A673 (cell line): ENCODE measurements around the gene PCCB.

Experiments used
- EZH2 ChIP-seq: fragments of 200-600 bp; sonication (generic); IDR thresholded peaks from 2 replicates; pipeline ENCODE4 v1.6.1; 2017; ENCODE audit warnings: borderline replicate concordance, low read depth, mild to moderate bottlenecking, mixed read lengths, antibody characterized with exemption, low read length; ENCODE audit not compliant: poor library complexity, severe bottlenecking
- TF ChIP-seq, protein P1 (sequence below): fragments of 300-800, 200-600 bp; sonication (generic); conservative IDR thresholded peaks from 2 replicates; pipeline ENCODE4 v1.5.1; 2017; ENCODE audit warnings: low read depth, mild to moderate bottlenecking, antibody characterized with exemption, low read length, moderate library complexity, mixed read lengths

GRCh38 chr3:136353461-136353860 is 103.3 kb downstream of the PCCB start:
- TF ChIP-seq, protein P1, sequence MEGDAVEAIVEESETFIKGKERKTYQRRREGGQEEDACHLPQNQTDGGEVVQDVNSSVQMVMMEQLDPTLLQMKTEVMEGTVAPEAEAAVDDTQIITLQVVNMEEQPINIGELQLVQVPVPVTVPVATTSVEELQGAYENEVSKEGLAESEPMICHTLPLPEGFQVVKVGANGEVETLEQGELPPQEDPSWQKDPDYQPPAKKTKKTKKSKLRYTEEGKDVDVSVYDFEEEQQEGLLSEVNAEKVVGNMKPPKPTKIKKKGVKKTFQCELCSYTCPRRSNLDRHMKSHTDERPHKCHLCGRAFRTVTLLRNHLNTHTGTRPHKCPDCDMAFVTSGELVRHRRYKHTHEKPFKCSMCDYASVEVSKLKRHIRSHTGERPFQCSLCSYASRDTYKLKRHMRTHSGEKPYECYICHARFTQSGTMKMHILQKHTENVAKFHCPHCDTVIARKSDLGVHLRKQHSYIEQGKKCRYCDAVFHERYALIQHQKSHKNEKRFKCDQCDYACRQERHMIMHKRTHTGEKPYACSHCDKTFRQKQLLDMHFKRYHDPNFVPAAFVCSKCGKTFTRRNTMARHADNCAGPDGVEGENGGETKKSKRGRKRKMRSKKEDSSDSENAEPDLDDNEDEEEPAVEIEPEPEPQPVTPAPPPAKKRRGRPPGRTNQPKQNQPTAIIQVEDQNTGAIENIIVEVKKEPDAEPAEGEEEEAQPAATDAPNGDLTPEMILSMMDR, result no peak
- no peak for TF ChIP-seq EZH2
